ENCODE data around the gene KCTD1.

The KCTD1 gene

DNA sequence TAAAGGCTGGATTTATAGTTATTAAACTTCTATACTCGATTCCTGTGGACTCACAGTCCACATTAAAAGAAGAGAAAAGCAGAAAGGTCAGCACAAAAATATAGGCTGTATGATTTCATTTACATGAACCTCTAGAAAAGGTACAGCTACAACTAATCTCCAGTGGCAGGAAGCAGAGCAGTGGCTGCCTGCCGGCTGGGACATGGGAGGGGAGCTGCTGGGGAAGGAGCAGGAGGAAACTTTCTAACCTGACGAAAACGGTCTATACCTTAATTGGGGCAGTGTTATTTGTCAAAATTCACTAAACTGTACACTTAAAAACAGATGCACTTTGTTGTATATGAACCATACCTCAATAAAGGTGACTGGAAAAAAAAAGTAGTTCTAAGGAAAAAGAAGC, 26.7 kb downstream of the KCTD1 start:
- DNase-seq, result no peak

DNA sequence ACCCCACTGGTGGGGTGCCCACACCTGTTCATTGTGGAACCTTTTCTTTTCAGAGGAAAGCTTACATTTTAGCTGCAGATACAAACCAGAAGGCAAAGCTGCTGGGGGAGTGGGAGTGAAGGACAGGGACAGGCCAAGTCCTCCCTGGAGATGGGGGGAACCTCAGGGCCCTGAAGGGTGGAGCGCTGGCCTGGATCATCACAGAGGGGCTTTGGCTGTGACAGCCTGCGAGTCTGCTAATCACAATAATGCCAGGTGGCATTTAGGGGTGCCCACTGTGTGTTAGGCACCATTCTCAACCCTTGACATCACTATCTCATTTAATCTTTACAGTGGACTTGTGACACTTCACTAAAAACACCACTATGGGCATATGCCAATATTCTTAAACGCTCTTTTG, 27.4 kb downstream of the KCTD1 start:
- no peak for DNase-seq

DNA sequence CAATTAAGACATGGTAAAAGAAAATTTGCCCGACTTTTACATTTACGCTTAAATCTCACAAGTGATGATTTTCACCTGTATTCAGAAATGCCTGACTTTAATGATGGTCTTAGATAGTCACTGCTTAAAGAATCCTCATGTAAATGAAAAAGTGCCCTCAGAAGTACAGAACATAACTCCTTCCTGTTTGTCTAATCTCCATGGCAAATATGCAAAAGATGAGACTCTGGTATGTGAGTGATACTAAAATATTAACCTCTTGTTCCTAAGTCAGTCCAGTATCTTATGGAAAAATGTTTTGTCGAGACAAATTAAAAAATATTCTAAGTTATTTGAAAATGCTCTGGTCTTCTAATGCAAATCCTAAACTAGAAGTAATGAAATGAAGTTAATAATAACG, 29.2 kb downstream of the KCTD1 start:
- no peak for DNase-seq

DNA sequence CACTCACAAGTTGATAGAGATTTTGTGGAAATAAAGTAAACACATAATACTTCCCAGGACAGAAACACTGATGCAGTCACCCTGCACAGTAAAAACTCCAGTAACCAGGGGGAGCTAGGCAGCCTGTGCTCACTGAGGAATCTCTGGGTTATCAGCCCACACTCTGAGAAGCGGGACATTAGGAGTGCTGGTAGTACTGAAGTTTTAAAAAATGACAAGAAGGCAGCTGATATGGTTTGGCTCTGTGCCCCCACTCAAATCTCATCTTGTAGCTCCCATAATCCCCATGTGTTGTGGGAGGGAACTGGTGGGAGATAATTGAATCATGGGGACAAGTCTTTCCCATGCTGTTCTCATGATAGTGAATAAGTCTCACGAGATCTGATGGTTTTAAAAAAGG, 31.4 kb downstream of the KCTD1 start:
- DNase-seq, result peak; percentile 32

DNA sequence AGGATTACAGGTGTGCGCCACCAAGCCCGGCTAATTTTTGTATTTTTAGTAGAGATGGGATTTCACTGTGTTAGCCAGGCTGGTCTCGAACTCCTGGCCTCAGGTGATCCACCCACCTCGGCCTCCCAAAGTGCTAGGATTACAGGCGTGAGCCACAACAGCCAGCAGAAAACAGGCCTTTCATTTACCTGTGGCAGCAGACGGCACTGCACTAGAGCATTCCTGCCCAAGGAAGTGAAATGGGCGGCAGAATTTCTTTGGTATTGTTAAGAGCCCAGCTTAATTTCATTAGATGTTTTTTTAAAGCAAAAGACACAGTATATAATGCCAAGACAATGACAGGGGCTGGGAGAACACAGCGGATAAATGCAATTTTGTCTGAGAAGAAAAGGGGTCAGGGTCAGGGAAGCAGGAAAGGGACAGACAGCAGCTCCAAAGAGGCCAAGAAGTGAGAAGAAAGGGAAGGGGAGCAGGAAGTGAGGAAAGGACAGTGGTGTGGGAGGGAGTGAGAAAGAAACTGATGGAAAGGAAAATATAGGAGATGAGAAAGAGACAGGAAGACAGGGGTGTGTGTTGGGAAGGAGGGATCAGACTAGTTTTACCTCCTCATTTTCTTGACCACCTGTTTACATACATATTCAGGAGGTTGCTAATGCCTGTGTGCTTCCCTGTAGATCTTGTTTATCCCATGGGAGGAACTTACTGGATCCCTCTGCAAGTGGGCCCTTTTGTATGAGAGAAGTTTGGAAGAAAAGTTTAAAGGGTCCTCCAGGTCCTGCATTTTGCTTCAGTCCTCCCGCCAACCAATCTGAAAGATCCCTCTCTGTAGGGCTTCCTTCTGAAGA, 32.5 kb downstream of the KCTD1 start:
- no peak for DNase-seq

DNA sequence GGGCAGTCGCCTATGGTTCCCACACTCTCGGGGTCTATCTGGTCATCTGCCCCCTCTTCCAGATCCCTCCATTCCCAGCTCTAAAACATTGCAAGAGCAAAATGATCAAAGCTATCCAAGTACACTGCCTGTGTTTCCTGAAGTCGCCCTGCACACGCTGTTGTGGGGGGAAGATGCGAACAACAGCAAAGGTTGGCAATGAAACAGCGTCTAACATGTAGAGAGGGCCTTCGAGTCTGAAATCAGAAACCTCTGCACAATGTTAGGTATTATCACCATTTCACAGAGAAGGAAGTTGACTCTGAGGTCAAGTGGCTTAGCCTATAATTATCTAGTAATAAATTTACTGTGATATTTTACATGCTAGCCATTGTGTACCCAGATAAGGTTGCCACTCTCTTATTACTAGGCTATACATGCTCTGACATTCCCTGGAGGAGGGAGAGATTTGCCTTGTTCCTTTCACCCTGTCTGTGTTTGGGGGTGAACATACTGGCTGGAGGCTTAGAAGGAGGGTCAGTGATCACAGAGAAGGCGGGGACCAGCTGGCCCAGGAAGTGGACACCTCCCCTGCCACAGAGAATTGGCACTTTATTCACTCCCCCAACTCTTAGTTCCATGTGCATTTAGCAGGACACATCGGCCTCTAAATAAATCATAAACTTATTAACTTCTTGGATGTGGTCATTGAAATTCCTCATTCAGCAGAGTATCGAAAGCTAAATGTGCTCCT, 36.8 kb downstream of the KCTD1 start:
- DNase-seq, result peak; percentile 65

DNA sequence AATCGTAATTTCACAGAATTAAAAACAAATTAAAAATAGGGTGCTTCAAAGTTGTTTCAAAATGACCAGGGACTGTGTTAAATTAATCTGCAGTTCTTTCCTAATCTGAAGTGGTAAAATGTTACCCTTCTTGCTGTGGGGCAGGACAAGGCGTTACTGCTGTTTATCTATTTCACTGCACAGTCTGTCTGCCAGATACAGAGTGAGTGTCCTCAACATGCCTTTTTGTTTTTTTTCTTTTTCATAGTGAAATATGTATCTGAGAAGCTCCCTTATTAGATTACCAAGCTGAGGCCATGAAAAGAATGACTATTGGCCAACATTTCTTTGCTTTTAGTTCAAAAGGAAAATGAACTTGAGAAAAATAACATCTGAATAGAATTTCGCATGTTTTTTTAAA, 38.0 kb downstream of the KCTD1 start:
- peak; percentile 54 for DNase-seq

DNA sequence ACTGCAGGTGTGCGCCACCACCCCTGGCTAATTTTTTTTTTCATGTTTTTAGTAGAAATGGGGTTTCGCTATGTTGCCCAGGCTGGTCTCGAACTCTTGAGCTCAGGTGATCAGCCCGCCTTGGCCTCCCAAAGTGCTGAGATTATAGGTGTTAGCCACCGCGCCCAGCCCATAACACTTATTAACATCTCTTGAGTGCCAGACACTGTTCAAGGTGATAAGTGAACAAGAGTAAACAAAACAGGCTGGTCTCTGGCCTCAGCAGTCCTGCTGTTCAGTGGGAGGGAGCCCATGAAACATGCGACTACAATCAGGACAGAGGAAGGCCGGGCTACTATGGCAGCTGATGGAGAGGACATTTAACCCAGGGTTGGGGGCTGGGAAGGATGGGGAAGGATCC, 42.3 kb downstream of the KCTD1 start:
- DNase-seq, result no peak

DNA sequence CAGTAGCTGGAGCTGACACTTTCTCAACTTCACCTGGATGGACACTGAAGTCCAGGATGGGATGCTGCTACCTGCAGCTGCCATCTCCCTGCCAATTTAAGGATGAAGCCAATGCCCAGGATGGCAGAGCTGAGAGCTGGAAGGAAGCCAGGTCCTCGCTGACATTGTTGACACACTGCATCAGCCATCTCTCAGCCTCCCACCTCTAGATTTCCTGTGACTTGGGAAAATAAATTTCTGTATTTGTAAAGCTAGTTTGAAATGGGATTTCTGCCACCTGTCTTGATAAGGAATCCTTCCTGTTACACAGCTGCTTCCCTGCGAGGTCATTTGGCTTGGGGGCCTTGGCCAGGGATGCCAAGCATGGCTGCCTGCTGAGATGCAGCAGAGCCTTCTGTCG, 43.5 kb downstream of the KCTD1 start:
- no peak for DNase-seq

DNA sequence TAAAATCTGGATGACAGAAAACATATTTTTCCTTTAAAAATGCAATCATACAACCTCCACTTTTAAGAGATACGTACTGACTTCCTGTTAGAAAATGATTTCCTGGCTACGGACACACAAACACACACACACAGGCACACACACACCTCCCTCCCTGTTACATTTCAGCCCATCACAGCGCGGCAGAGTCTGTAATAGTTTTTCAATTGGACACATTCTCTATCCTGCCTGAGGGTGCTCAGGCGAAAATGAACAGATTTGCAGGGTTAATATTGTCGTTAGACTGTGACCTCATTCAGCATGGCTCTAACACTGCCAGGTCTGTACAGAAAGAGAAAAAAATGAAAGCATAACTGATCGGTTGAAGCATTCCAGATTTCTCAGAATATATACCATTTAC, 45.0 kb downstream of the KCTD1 start:
- no peak for DNase-seq

DNA sequence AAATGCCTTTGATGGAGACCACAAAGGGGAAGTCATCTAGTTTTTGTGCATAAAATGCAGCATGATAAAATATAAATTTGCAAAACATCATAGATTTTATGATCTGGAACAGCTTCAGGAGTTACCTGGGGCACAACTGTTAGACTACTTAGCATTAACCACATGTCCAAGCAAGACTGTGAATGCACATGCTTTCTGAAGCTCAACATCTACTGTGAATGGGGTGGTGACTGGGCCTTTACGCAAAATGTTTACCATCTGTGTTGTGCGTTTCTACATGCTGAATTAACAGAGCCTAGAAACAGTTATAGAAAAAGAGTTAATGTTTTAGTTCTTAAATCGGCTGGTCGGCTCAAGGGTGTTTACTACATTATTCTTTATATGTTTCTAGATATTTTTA, 45.5 kb downstream of the KCTD1 start:
- no peak for DNase-seq

DNA sequence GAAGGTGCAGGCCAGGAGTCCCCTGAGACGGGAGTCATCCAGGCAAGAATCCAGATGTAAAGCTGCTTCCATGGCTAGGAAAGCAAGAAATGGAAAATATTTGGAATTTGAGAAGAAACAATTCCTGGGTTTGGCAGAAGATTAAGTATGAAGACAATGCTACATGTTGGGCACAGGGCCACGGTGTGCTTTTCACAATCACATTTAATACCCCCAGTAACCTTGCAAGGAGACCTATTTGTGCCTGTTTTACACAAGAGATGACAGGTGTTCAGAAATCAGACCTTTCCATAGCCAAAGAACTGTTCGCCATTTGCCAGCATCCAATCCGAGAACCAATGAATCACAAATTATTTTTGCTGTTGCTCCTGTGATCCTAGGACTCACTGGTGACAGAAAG, 50.5 kb downstream of the KCTD1 start:
- no peak for DNase-seq

DNA sequence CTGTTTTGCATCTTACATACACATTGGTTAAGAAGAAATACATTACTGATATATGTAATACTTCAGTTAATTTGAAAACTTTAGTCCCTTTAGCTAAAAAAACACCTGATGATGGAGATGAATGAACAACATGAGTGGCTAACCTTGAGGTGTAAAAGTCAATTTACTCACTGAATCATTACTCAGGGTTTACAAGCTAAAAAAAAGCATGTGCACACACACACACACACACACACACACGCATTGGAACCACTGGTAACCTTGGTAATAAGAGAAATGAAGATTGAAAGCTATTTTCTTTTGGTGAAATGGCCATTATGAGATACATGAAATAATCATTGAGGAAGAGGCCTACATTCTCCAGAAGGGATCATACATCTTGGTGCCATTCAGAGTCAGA, 51.8 kb downstream of the KCTD1 start:
- DNase-seq, result no peak

DNA sequence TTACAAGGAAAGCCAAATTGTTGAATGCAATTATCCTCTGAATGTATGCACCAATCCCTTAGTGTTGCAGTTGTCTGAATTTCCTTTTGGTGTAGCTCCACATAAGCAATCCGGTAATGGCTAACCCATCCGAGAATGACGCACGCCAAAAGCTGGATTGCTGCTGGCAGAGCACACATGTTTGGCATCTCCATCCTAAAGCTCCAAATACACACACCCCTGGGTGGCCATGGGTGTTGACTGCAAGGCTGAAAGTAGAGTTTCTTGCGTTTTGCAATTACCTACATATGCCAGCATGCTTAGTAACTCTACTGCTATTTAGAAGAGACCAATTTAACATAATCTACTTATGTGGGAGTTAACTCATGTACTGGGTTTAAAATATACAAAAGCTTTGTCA, 53.1 kb downstream of the KCTD1 start:
- no peak for DNase-seq

DNA sequence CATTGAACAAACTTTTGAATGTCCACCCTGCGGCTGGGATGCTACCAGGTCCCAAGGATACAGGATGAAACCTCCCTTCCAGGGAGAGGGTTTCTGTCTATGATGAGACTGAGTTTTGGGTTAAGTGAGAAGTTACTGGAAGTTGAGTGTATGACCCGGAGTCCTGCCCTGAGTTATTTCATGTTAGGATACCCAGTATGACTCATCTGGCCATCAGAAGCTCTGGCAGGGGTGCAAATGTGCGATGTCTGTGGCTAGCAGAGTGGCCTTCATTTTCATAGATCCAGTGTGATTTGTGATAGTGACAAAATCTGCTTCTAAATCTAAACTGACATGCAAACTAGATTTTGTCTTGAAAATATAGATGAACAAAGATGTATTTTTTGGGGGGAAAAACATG, 55.3 kb downstream of the KCTD1 start:
- no peak for DNase-seq

DNA sequence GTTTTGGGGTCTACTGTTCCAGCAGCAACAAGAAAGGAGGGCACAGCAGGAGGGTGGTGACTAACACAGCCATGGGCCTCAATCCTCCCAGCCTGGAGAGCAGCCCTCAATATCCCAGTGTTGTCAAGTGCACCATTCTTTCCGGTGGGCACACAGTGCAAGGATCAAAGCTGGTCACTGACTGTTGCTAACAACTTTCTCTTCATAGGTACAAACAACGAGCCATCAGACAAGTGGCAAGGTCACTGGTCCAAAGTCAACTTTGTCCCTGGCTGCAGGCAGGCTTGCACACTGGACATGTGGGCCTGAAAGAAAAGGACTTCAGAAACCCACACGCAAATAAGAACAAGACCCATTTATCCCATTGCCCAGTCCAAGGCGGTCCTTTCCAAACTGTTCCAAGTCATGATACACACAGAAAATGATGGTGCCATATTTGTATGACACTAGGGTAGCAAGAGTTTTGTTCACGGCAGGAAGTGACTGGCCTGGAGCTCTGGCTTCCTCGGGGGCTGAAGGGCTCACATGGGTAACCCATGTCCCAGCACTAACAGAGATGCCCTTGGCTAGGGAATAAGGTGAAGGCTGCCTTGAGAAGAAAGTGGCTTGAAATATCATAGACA, 57.0 kb downstream of the KCTD1 start:
- DNase-seq, result no peak

DNA sequence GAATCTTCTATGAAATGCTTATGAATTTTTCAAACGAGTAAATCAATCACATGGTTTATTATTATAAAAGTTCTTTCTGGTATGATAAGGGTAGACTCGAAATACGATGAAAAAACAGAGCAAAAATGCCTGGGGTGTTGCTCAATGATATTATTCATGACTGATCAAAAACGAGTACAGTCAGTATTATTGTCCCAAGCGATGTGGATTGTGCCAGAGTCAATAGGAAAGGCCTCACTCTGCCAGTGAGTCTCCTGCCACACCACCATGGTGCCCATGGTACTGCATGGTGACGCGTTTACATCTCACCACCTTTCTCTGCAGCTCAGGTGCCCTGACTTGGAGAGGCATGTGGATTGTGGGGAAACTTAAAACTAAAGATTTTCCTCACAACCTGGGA, 58.5 kb downstream of the KCTD1 start:
- no peak for DNase-seq

DNA sequence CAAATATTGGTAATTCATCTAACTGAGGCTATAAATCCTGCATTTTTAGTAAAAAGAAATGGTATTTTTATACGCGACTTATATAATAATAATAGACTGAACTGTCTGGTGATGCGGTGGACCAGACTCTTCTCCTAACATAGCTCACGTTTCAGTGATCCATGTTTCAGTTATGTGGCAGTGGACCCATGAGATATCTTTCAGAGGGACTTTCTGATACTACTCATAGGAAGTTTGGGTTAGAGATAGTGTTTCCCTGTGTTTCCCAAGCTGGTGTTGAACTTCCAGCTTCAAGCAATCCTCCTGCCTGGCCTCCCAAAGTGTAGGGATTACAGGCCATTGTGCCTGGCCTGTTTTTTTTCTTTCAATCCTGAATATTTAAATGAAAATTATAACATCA, 59.2 kb downstream of the KCTD1 start:
- DNase-seq, result no peak

DNA sequence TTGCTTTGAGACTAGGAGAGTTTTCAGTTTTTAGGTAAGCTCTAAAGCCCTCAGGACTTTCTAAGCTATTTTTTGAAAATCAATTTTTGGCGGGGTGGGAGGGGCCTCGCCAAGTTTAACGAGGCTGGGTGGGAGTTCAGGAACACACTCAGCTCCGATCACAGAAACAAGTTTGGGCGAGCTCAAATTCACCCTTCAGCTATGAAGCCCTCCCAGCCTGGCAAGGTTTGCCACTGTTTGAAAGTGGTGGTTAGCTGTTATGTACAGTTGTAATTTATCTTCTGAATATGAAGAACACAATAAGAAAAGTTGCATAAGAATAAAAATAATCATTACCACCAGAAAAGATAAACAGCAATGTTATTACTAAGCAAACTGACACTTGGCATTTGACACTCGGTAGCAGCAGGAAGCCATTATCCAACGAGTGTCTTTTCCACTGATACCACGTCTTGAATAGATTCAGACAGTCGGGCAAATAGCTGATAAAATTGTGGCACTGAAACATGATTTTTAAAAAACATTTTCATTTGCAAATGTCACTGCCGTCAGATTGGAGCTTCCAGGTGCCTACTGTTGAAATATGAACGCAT, 59.8 kb downstream of the KCTD1 start:
- no peak for DNase-seq

DNA sequence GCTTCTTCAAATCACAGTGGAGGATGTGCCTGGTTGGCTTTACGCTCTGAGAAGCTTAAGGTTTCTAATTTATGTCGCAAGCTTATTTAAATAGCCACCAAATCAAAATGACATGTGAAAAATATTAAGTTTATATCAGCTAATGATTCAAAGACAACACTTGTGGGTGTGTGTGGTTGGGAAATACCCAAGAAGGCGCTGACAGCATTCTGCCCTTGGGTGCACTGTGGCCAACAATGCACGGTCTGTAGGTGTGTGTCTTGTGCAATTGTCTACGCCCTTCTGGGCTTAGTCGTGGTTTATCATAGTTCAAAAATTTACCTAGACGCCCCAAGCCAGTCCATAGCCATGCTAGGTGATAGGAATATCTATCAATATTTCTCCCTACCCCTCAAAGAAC, 60.9 kb downstream of the KCTD1 start:
- no peak for DNase-seq

DNA sequence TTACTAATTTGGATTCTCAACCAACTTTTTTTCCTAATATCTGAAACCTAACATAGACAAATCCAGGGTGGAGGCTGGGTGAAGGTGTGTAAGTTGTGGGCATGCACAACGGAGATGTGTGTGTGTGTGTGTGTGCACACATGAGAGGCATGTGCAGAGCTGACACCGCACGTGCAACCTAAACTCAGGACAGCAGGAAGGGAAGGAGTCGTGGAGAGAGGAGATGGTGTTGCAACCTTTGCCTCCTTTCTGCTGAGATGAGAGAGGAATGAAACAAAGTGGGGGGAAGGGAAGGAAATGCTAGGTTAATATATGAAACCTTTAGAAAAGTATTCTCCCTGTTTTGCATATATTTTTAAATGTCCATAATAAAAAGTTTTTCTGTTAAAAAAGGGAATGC, 64.7 kb downstream of the KCTD1 start:
- DNase-seq, result no peak

DNA sequence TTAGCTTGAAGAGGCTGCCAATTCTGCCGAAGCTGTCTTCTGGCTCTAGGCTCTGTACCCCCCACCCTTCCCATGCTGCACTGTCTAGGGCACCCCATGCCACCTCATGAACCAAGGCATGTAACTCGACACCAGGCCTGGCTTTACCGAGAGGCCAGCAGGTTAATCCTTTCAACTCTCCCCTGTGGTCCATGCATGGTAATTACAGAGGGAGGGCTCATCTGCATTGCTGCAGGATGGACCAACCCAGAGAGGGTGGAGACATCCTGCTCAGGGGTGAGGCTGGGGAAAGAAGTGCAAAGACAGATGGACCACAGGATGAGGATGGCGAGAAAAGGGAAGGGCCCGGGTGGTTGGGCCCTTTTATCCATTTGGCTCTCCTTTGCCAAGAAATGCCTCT, 65.8 kb downstream of the KCTD1 start:
- no peak for DNase-seq

DNA sequence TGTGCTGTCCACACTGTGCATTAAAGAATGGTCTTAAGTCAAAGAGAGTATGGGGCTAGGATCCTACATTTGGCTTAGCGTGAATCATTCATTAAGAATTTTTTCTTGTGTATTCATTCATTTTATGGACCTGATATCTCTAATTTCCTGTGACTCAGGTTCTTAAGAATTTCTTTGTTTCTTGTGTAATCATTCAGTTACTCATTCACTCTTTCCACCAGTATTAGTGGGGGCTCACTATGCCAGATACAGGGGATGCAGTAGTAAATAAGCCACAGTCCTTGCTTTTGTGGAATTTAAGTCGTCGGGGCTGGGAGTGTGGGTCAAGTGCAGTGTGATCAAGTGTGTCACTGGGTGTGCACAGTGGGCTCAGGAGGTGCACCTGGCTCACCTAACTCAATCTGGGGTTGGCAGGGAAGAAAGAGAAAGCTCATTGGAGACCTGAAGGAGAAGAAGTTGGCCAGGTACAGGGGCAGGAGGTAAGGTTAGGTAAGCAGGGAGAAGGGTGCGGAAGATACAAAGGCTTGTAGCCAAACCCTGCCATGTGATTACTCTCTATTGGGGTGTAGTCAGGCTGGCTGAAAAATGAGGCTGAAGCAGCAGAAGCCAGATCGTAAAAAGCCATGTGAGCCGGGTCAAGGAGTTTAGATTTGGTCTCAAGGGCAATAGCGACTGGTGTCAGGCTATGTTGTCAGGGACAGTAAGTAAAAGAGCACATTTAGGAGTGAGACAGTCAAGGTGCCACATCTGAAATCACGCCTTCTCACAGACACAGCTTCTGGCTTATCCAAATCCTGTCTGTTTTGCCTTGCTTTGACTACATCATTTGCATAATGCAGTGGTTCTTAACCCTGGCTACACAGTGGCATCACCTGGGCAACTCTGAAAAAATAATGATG, 67.2 kb downstream of the KCTD1 start:
- no peak for DNase-seq
